Measurements from ENCODE around the gene TINAGL1. TPM values are rescaled to one million over a fixed set of nuclear protein-coding genes. Genes with fewer than 3 reads are reported as not detected.

Gene TINAGL1
- total and polyA plus RNA-seq, 2 donors (not counting 3 experiments of a cell fraction or from before 2014, with no cell fraction given): 312 to 477 TPM

- TF ChIP-seq GATA2 (IDR thresholded peaks at IDR 0.05; ENCODE audit: insufficient read depth, insufficient read length, low read depth, low read length) (no peak), POLR2A (IDR thresholded peaks at IDR 0.05; ENCODE audit: low read depth, low read length) (no peak), POLR2AphosphoS5 (IDR thresholded peaks at IDR 0.05; ENCODE audit: insufficient read depth, low read depth, low read length) (no peak), FOS (IDR thresholded peaks at IDR 0.05; ENCODE audit: borderline replicate concordance, insufficient read depth, low read length) (no peak), MYC (IDR thresholded peaks at IDR 0.05; ENCODE audit: low read depth, low read length) (no peak), JUN (IDR thresholded peaks at IDR 0.05; ENCODE audit: borderline replicate concordance, insufficient read depth, insufficient read length, low read depth) (no peak), EZH2 (IDR thresholded peaks at IDR 0.05; ENCODE audit: borderline replicate concordance, low read depth, low read length, severe bottlenecking) (no peak), MAX (IDR thresholded peaks at IDR 0.05; ENCODE audit: insufficient read depth, insufficient read length) (no peak)
- TF ChIP-seq, protein P1, sequence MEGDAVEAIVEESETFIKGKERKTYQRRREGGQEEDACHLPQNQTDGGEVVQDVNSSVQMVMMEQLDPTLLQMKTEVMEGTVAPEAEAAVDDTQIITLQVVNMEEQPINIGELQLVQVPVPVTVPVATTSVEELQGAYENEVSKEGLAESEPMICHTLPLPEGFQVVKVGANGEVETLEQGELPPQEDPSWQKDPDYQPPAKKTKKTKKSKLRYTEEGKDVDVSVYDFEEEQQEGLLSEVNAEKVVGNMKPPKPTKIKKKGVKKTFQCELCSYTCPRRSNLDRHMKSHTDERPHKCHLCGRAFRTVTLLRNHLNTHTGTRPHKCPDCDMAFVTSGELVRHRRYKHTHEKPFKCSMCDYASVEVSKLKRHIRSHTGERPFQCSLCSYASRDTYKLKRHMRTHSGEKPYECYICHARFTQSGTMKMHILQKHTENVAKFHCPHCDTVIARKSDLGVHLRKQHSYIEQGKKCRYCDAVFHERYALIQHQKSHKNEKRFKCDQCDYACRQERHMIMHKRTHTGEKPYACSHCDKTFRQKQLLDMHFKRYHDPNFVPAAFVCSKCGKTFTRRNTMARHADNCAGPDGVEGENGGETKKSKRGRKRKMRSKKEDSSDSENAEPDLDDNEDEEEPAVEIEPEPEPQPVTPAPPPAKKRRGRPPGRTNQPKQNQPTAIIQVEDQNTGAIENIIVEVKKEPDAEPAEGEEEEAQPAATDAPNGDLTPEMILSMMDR (IDR thresholded peaks at IDR 0.05; ENCODE audit: extremely low read depth in 1 of 2, insufficient read depth in 1 of 2, low read depth in 1 of 2, low read length in 2 of 2): no peak
- no peaks in the 10 kb centered on the region for H3K27me3 ChIP-seq (ENCODE audit: control insufficient read depth in 2 of 2, insufficient read depth in 2 of 2, low read length in 2 of 2)
- peak overlapping the region; percentile 68 for H2AFZ ChIP-seq (ENCODE audit: low read depth, low read length)
- DNase-seq (ENCODE audit: low read depth, low spot score): no peak
- H3K36me3 ChIP-seq (ENCODE audit: control insufficient read depth in 2 of 2, extremely low read depth in 1 of 2, insufficient read depth in 2 of 2, low read length in 2 of 2): no peaks in the 10 kb centered on the region
- H3K4me3 ChIP-seq (replicated peaks in 1 of 3; ENCODE audit: insufficient read depth in 1 of 3, low read depth in 1 of 3, low read length in 3 of 3): no peak overlapping the region
- no peak overlapping the region for H3K27ac ChIP-seq (ENCODE audit: insufficient read depth, low read depth, low read length)
- H3K79me2 ChIP-seq (ENCODE audit: control insufficient read depth, insufficient read depth, low read length): no peaks in the 10 kb centered on the region
- ChIA-PET POLR2A (no interaction called here), CTCF (interaction anchor here (1.0 to 3.7 kb wide), 34 partner anchors 8 to 386 kb away, joined by 3 to 50 read pairs (median 5); partner anchors contain the start of gene SERINC2)
- H3K9me3 ChIP-seq (replicated peaks; ENCODE audit: control insufficient read depth, insufficient read depth, low read length): no peaks in the 10 kb centered on the region
- dilution Hi-C loops (cut with MboI; ENCODE audit: extremely low pct_ligation_motif_present, low sequenced_read_pairs) (no loop called here), intact Hi-C loops (cut with micrococcal nuclease) (no loop called here)
- peaks cover 13% of the 10 kb centered on the region for H3K4me1 ChIP-seq (ENCODE audit: control insufficient read depth, extremely low read depth, insufficient read depth, low read length)
- no peak overlapping the region for H3K9ac ChIP-seq (replicated peaks; ENCODE audit: extremely low read depth, insufficient read depth, low read length)
- no TSS peak for BruUV-seq (replicated peaks)
- no peak for FAIRE-seq
- H3K9me1 ChIP-seq (replicated peaks; ENCODE audit: control insufficient read depth, extremely low read depth, insufficient read depth, low read length): no peaks in the 10 kb centered on the region
- no peak overlapping the region for H3K4me2 ChIP-seq (ENCODE audit: insufficient read depth, low read length)
- H4K20me1 ChIP-seq (replicated peaks; ENCODE audit: control insufficient read depth, extremely low read depth, insufficient read depth, low read length): no peaks in the 10 kb centered on the region
These were observed 27.8 kb upstream of the TINAGL1 start for GRCh38 chr1:31548534-31548906.

All from endothelial cell of umbilical vein (primary cell).